Kidney (tissue), 14 donors: Measurements from ENCODE around the gene SNAP25. TPM values are rescaled to one million over a fixed set of nuclear protein-coding genes. Genes with fewer than 3 reads are reported as not detected.

Source experiments
- DNase-seq, 5 donors: peaks; one replicate each; pipeline ENCODE4 v3.0.0-alpha.2; 2013 to 2020
- FAIRE-seq: peaks from 2 replicates; lab custom pipeline; 2012; peaks lifted over from hg19 to GRCh38; lab: Jason Lieb, UNC
- H3K27ac ChIP-seq, 2 donors: one replicate each; pipeline ENCODE4 v1.7.0; 2013; ENCODE audit warnings: low read depth in 2 of 2, low read length in 2 of 2, inconsistent platforms in 1 of 2
- H3K27me3 ChIP-seq: one replicate; pipeline ENCODE4 v1.7.1; 2013; ENCODE audit warnings: low read length, inconsistent platforms; ENCODE audit not compliant: control insufficient read depth, insufficient read depth
- H3K36me3 ChIP-seq, 3 donors: one replicate each; pipeline versions ENCODE4 v1.7.0 to v1.7.1; 2013; ENCODE audit warnings: low read length in 3 of 3, control low read depth in 1 of 3, inconsistent platforms in 1 of 3; ENCODE audit not compliant: insufficient read depth in 3 of 3, control insufficient read depth in 2 of 3
- H3K4me1 ChIP-seq, 3 donors: one replicate each; pipeline versions ENCODE4 v1.7.0 to v1.7.1; 2013; ENCODE audit warnings: low read length in 3 of 3, inconsistent platforms in 1 of 3, low read depth in 1 of 3; ENCODE audit not compliant: control insufficient read depth in 2 of 3, insufficient read depth in 2 of 3
- H3K4me3 ChIP-seq, 3 donors: one replicate each; pipeline versions ENCODE4 v1.7.0 to v1.8.1; 2013; ENCODE audit warnings: low read length in 3 of 3, control low read depth in 1 of 3, inconsistent platforms in 1 of 3
- H3K9ac ChIP-seq, 3 donors: one replicate each; pipeline versions ENCODE4 v1.7.0 to v1.7.1; 2013; ENCODE audit warnings: low read length in 3 of 3, control low read depth in 1 of 3, inconsistent platforms in 1 of 3
- H3K9me3 ChIP-seq, 3 donors: one replicate each; pipeline versions ENCODE4 v1.7.0 to v1.7.1; 2013; ENCODE audit warnings: low read length in 3 of 3, control low read depth in 1 of 3, inconsistent platforms in 1 of 3; ENCODE audit not compliant: control insufficient read depth in 2 of 3, insufficient read depth in 1 of 3
- intact Hi-C: fragments of 100-400 bp; cut with DNase I; formaldehyde crosslinking; loops from one replicate; pipeline ENCODE4 v1.11.1; 2022
- polyA plus RNA-seq: library from polyadenylated mRNA; stranded (reverse); fragments of 350-450 nt; fragmentation: Illumina TruSeq; extraction: RNeasy Lipid Tissue Mini Kit (QIAGEN cat#74804); gene quantifications from one replicate; pipeline ENCODE4 v1.2.3, GENCODE V29; 2014; ENCODE audit warnings: low read depth, low replicate concordance; ENCODE audit not compliant: insufficient read depth
- total RNA-seq: library from RNA; stranded (reverse); fragmentation: NEBNext Ultra II Directional; extraction: Animal tissue kit (Norgen Biotek cat#: 25700); gene quantifications from one replicate; pipeline ENCODE4 v1.2.1, GENCODE V29; 2021
- TF ChIP-seq, protein P1 (sequence below): IDR thresholded peaks from 3 replicates; pipeline ENCODE4 v1.5.1; 2012; ENCODE audit warnings: mild to moderate bottlenecking, moderate library complexity, borderline replicate concordance; ENCODE audit not compliant: insufficient read depth; ENCODE audit errors: extremely low read depth
- donor health status: control.
- donor health status: control.
- donor health status: control.
- donor health status: control.
- donor health status: control.
- donor health status: DM: yes; HTN: yes; CAD: no.
- donor health status: Normal renal cell carcinoma (clear cell type).

The SNAP25 gene
- total and polyA plus RNA-seq, 2 donors from 2014 or later = 1.4 to 6.2 TPM

DNA sequence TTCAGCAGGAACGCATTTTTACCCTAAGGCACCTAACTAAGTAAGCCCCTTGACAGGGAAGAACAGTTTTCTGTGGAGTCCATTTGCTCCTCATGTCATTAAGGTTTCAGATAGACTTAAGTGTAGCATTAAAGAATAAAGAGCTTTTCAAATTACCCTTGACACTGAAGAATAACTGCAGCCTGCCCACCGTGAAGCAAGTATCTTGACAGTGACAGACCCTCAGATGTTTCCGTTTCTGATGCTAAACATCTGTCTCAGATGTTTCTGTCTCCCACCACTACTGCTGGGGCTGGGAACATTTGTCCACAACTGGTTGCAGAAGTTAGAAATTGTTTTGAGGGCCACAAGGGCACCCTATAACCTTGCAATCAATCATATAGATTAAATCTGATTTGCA, 50.0 kb downstream of the SNAP25 start:
- Histone ChIP-seq H3K36me3 (no peaks in the 10 kb centered on the region), H3K27me3 (no peaks in the 10 kb centered on the region), H3K9me3 (no peaks in the 10 kb centered on the region), H3K4me3 (no peak overlapping the region), H3K4me1 (no peaks in the 10 kb centered on the region), H3K27ac (no peak overlapping the region), H3K9ac (no peak overlapping the region)
- intact Hi-C loops = no loop called here
- DNase-seq (peak in 2 of 5 donors; percentile 17 to 18), FAIRE-seq (no peak)
- TF ChIP-seq, protein P1, sequence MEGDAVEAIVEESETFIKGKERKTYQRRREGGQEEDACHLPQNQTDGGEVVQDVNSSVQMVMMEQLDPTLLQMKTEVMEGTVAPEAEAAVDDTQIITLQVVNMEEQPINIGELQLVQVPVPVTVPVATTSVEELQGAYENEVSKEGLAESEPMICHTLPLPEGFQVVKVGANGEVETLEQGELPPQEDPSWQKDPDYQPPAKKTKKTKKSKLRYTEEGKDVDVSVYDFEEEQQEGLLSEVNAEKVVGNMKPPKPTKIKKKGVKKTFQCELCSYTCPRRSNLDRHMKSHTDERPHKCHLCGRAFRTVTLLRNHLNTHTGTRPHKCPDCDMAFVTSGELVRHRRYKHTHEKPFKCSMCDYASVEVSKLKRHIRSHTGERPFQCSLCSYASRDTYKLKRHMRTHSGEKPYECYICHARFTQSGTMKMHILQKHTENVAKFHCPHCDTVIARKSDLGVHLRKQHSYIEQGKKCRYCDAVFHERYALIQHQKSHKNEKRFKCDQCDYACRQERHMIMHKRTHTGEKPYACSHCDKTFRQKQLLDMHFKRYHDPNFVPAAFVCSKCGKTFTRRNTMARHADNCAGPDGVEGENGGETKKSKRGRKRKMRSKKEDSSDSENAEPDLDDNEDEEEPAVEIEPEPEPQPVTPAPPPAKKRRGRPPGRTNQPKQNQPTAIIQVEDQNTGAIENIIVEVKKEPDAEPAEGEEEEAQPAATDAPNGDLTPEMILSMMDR = no peak

DNA sequence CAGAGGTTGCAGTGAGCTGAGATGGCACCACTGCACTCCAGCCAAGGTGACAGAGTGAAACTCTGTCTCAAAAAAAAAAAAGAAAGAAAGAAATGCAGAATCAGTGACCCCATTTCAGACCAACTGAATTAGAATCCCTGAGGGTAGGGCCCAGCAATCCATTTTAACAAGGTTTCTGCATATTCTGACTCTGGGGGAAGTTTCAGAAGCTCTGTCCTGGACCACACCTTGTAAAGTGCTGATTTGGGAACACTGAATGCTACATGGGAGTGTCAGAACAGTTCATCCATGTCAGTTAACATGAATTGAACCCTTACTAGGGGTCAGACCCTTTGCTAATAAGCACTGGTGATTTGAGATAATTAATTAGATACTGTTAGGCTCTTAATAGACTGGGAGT, 52.0 kb downstream of the SNAP25 start:
- Histone ChIP-seq H3K9ac (no peak overlapping the region), H3K27ac (no peak overlapping the region), H3K4me3 (no peak overlapping the region), H3K27me3 (no peaks in the 10 kb centered on the region), H3K36me3 (no peaks in the 10 kb centered on the region), H3K4me1 (no peaks in the 10 kb centered on the region), H3K9me3 (no peaks in the 10 kb centered on the region)
- FAIRE-seq = no peak
- TF ChIP-seq, protein P1 = no peak
- intact Hi-C loops = no loop called here
- DNase-seq = no peak

DNA sequence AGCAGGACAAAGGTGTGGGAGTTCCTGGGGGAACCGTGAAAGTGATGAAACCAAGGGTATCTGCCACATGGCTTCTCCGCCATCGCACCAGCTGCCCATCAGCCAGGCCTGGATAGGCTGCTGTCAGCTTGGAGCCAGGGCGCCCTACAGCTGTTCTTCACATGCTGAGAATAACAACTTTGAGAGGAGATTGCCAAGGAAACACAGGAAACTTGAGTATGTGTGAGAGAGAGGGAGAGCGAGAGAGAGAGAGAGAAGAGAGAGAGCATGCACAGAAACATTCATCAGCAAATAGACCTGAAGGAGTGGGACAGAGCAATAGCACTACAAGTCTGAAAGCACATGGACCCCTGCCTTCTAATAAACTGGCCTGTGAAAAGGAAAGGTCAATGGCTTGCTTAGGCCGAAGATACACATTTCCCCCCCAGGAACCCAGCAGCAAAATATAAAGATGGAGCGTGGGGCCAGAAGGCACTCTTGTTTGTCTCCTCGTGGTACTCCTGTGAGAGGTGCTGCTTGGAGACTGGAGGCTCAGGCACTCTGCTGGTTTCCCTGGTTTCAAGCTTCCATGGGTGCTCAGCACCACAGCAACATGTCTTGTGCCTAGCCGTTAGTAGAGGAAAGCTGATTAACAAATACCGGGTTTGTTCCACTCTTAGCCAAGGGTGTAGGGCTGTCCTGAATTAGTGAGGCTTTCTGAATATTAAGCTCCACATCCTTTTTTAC, 53.0 kb downstream of the SNAP25 start:
- intact Hi-C loops = no loop called here
- FAIRE-seq (no peak), DNase-seq (peak in 2 of 5 donors; percentile 7 to 31)
- no peaks in the 10 kb centered on the region for H3K27me3 ChIP-seq
- TF ChIP-seq, protein P1 = no peak
- no peak overlapping the region for H3K4me3 ChIP-seq
- no peak overlapping the region for H3K9ac ChIP-seq
- no peak overlapping the region for H3K27ac ChIP-seq
- no peaks in the 10 kb centered on the region for H3K4me1 ChIP-seq
- no peaks in the 10 kb centered on the region for H3K36me3 ChIP-seq
- H3K9me3 ChIP-seq = no peaks in the 10 kb centered on the region
